CD4-positive, alpha-beta T cell treated with Interleukin-15 for 1 hour (primary cell): ENCODE measurements around the gene ARFGEF3.
A peak's percentile ranks its signal among the peaks of the same experiment; 100 is the strongest.
"Not testable (repeated sequence)": the region's sequence is repeated elsewhere in the genome, so short reads cannot be mapped to it uniquely, and the experiment has no call there.

Experiments
- DNase-seq: peaks from one replicate; pipeline ENCODE4 v3.0.0-alpha.2; 2020

Gene ARFGEF3

DNA sequence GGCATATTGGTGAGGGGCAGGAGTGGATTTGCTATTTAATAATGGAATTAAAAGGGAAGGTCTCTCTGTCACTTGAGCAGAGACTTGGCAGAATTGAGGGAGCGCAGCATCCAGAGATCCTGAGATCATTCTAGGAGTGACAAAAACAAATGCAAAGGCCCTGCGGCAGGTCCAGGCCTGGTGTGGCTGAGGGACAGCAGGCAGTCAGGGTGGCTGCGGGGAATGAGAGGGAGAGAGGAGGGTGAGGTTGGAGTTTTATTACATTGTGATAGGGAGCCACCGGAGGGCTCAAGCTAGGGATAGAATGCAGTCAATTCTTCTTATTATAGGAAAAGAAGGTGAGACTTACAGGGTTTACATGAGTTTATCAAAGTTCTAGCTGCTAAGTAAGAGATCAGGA lies 116.1 kb downstream of the ARFGEF3 start:
- DNase-seq: no peak

DNA sequence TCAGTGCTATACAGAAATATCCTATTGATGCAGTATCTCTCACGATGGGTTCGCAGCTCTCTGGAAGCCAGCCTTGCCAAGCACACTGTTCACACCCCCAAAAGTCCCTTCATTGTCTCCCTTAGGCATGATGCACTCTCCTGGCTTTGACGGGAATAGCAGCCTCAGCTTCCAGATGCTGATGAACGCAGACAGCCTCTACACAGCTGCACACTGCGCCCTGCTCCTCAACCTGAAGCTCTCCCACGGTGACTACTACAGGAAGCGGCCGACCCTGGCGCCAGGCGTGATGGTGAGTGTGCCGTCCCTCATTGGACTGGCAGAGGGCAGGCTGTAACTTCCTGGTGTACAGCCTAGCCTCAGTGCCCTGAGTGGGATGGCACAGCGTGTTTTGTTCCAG lies 116.6 kb downstream of the ARFGEF3 start:
- DNase-seq: no peak

DNA sequence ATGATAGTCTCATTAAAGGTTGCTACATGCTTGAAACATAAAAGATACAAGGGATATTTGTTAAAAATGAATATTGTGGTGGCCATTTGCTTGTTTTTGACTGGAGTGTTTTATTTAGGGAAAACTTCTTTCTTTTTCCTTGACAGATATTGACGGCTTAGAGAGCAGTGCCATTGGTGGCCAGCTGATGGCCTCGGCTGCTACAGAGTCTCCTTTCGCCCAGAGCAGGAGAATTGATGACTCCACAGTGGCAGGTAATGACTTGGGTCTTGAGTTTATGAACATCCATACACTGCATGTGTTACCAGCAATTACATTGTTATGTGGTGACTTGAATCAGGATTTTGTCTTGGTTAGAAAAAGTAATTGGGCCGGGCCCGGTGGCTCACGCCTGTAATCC lies 124.1 kb downstream of the ARFGEF3 start:
- DNase-seq: no peak

DNA sequence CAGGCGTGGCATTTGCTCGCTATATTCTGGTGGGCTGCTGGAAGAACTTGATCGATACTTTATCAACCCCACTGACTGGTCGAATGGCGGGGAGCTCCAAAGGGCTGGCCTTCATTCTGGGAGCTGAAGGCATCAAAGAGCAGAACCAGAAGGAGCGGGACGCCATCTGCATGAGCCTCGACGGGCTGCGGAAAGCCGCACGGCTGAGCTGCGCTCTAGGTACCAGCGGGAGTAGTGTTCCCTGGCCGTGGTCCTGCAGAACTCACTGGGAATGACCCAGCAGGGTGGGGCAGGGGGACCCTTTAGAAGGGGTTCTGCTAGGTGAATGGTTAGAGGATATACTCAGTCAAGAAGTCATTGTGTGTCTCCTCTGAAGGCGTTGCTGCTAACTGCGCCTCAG lies 125.0 kb downstream of the ARFGEF3 start:
- no peak for DNase-seq

DNA sequence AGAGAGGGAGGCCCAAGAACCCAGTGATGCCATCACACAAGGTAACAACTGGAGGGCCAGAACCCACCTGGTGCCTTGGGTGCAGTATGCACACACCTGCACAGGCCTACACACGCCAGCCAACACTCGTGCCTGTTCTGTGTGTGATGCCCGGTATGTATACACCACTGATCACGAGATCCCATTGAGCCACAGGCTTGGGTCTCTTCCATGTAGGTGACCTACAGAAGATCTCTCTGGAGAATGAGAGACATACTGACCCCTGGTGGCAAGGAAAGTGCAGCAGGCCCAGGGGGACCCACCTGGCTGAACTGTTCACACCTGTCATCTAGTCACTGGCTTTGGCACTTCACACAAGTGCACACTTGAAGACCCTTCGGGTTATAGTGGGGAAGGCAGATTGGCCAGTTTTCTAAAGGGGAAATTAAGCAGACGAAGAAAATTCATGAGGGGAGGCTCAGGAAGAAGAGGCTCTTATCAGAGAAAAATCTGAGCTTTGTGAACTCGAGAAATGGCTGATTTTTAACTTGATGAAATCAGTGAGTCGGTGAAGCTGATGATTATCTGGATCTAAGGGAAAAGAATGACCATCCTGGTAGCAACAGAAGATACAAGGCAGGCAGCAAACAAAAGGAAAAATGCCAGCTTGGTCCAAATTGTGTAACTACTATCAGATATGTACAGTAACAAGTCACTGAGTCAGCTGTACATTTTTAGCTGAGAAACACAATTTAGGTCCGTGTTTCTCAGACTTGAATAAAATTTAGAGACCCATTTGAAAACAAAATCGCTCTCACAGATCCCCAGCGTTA lies 125.6 kb downstream of the ARFGEF3 start:
- DNase-seq: peak; percentile 30

DNA sequence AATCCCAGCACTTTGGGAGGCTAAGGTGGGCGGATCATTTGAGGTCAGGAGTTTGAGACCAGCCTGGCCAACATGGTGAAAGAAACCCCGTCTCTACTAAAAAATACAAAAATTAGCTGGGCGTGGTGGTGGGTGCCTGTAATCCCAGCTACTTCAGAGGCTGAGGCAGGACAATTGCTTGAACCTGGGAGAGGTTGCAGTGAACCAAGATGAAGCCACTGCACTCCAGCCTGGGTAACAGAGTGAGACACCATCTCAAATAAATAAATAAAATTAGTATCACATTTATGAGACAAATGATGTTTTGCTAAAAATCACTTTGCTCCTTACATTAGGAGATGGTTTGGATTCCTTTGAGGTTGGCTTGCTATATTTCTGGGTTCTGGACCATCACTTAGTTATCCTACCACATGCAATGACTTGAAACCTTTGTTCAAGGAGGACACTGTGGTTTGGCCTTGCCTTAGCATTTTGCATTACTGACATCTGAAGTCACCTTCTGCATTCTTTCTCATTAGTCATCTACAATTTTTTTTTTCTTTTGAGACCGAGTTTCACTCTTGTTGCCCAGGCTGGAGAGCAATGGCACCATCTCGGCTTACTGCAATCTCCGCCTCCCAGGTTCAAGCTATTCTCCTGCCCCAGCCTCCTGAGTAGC lies 126.8 kb downstream of the ARFGEF3 start:
- DNase-seq: not testable (repeated sequence)

DNA sequence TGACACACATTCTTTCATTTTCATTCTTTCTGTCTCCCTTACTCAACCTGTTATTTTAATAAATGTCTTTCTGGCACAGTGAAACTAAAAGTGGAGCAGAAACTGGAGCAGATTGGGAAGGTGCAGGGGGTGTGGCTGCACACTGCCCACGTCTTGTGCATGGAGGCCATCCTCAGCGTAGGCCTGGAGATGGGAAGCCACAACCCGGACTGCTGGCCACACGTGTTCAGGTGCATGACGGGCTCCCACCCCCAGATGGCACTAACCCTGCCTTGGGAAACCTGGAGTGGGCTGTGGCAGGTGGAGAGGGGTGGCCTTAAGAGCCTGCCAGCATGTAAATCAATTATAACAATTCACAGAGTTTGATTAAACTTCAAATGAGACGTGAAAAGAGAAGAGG lies 128.0 kb downstream of the ARFGEF3 start:
- DNase-seq: no peak

DNA sequence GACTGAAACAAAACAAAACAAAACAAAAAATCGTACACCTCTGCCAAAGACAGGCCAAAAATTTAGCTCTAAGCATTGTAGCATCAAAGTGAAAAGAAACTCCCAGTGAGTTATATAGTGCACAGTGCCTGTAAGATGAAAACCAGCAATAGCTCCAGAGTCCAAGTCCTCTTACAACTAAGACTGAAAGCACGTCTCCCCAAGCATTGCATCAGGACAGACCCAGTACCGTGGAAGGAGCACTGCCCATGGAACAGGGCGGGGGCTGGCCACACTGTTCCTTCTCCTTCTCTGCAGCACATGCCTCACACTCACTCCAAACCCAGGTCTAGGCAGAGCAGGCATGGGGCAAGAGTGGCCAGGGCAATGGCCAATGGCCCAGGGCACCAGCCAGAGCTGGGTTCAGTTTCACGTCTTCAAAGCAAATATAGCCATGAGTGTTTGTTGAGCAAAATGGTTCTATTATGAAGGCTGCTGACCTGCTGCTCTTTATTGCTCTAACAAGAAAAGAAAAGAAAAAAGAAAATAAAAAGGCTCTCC lies 128.8 kb downstream of the ARFGEF3 start:
- no peak for DNase-seq

DNA sequence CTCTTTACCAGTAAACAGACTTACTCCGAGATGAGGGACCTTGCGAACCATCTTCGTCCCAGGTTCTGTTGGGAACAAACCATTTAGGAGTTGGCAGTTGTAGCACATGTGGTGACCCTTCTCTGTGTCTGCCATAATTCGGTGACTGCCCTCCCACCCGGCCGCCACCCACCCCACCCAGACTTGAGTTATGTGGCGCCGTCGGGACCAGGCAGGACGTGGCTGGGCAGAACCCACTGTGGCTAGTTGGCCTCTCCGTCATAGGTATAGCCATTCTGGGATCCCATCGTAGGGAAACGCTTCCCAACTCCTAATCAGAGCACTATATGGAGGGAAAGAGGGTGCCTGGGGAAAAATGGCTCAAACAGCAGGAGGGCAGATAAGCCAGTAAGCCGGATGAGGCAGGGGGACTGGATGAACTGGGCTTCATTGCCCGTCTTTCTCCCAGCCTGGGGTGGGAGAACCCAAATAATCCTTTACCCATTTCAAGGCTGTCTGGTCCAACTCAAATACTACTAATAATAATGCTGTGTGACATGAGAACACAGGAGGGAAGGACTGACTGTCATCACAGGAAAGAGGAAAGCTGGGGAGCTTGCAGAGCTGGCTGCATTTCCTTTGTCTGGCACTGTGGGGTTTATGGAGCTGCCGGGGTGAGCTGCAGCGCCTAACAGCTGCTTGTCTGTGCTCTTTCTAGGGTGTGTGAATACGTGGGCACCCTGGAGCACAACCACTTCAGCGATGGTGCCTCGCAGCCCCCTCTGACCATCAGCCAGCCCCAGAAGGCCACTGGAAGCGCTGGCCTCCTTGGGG lies 129.5 kb downstream of the ARFGEF3 start:
- no peak for DNase-seq

DNA sequence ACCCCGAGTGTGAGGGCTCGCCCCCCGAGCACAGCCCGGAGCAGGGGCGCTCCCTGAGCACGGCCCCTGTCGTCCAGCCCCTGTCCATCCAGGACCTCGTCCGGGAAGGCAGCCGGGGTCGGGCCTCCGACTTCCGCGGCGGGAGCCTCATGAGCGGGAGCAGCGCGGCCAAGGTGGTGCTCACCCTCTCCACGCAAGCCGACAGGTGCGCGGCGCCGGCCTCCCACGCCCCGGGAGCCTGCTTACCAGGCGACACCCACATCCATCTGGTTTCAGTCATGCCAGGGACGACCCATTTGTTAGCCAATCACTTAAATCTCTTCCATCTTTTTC lies 130.1 kb downstream of the ARFGEF3 start:
- no peak for DNase-seq

DNA sequence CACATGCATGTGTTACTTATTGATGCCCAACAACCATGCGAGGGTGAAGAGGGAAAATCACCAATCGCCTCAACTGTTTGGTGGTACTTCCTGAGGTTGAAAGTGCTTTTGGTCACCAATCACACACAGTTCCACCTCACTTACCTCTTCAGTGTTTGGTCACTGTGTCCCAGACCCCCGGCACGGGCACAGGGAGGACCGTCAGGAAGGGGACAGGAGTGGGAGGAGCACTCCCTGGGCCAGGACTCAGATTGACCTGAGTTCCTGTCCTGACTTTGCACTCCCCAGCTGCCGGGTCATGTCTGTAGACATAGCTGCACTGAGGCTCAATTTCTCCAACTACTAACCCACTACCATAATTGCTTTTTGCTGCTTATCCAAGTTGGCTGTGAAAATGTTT lies 130.7 kb downstream of the ARFGEF3 start:
- no peak for DNase-seq

DNA sequence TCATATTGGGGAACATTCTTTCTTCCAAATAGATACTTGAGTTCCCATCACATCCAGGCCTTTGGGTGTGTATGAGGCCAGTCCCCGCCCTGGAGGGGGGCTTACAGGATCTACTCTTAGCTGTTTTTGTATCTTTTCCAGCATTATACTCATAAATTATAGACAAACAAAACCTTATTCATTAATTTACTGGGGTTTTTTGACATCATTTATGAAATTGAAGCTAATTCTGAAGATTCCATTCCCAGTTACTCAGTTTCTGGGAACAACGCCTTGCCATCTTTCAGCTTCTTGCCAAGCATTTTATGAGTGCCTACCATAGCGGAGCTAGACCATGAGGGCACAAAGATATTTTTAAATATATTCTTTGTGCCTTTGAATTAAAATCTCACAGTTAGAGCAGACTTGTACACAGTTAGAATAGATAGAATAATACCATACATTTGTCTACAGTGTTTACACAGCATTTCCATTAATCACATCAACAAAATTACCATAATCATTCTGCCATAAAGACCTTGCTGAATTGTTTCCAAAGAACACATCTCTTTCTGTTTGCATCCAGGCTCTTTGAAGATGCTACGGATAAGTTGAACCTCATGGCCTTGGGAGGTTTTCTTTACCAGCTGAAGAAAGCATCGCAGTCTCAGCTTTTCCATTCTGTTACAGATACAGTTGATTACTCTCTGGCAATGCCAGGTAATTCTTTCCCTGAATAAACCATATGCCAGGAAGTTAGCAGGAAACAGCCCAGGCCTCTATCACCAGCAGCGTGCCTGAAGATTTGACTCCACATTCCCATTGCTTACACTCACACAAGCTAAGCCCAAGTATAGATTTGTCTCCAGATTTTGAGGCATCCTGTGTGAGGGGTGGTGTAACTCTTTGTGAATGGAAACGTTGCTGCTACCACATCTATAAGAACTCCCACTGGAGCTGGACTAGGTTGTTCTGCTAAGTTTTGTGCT lies 132.0 kb downstream of the ARFGEF3 start:
- no peak for DNase-seq

DNA sequence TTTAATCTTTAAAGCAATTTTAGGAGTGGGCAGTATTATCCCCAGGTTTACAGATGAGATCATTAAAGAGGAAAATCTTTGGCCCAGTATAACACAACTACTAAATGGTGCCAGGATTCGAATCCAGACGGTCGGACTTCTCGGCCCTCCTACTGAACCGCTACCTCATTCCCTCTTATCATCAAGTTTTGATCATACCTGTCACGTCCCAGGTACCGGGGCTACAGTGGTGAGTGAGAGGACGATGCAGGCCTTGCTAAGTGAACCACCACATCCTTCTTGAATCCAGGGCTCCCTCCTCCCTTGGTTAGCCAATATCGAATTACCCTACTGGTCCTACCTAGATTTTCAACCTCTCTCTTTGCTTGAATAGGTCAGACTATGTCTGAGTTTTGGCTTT lies 134.6 kb downstream of the ARFGEF3 start:
- no peak for DNase-seq

DNA sequence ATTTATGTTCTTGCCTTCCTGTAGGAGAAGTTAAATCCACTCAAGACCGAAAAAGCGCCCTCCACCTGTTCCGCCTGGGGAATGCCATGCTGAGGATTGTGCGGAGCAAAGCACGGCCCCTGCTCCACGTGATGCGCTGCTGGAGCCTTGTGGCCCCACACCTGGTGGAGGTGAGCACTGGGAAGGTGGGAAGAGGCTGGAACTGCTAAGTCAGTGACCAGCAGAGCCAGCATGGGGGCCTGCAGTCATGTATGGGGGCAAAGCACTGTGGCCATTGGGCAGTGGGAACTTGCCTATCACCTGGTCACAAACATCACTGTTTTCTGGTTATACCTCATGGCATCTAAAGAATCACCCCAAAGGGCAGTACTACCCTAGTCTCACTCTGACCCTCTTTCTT lies 135.0 kb downstream of the ARFGEF3 start:
- no peak for DNase-seq

DNA sequence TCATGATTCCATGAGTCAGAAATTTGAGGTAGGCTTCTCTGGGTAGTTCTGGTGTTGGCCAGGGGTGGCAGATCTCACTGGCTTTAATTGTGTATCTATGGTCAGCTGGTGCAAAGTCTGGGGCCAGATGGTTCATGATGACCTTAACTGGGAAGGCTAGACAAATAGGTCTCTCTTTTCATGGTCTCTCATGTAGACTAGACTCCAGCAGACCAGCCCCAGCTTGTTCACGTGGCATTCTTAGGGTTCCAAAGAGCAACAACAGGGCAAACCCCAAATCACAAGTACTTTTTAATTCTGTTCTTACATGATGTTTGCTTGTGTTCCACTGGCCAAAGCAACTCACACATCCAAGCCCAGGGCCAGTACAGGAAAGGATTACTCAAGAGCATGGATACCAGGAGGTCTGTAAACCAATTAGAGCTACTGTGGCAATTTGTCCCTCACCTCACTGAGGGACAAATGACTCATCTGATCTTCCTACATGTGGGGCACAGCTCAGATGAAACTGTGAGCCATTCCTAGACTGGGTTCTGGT lies 136.1 kb downstream of the ARFGEF3 start:
- DNase-seq: no peak

DNA sequence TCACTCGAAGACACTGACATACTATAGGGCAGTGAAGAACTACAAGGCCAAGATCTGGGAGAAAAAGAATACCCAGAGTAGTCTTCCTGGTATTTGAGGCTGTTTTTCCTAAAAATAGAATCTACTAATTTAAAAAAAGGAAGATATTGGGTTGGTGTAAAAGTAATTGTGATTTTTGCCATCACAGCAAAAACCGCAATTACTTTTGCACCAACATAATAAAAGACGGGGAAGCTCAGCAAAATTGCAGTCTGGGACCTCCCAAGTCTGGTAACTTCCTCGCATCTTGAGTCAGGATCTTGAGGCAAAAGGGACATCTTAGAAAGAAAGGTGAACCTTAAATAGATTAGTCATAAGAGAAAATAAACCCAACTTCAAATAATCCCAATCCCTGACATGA lies 138.7 kb downstream of the ARFGEF3 start:
- no peak for DNase-seq

DNA sequence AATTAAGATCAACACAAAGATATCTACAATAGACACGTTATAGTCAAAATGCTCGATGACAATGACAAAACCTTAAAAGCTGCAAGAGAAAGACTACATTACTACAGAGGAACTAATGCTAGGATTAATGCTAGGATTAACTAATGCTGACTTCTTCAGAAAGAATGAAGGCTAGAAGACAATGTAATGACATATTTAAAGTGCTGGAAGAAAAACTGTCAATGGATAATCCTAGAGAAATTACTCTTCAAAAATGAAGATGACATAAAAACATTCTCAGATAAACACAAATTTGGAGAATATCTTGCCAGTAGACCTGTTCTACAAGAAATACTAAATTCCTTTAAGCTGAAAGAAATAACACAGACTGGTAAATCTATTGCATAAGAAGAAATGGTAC lies 140.8 kb downstream of the ARFGEF3 start:
- DNase-seq: no peak

DNA sequence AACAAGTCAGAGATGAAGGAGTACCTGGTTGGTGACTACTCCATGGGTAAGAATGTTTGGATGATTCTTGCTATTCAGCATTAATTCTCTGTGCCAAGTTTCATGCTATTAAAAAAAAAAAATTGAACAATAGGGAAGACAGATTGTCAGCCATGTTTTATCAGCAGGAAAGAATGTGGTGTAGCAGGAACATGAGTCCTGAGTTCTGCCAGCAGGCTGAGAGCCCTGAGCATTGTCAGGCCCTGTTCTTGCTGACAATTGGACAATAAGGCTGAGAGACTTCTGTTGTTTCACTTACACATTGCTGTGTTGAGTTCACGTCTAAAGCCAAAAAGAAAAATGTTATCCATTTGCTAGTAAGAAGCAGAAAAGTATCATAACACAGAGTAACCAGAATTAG lies 145.6 kb downstream of the ARFGEF3 start:
- no peak for DNase-seq

DNA sequence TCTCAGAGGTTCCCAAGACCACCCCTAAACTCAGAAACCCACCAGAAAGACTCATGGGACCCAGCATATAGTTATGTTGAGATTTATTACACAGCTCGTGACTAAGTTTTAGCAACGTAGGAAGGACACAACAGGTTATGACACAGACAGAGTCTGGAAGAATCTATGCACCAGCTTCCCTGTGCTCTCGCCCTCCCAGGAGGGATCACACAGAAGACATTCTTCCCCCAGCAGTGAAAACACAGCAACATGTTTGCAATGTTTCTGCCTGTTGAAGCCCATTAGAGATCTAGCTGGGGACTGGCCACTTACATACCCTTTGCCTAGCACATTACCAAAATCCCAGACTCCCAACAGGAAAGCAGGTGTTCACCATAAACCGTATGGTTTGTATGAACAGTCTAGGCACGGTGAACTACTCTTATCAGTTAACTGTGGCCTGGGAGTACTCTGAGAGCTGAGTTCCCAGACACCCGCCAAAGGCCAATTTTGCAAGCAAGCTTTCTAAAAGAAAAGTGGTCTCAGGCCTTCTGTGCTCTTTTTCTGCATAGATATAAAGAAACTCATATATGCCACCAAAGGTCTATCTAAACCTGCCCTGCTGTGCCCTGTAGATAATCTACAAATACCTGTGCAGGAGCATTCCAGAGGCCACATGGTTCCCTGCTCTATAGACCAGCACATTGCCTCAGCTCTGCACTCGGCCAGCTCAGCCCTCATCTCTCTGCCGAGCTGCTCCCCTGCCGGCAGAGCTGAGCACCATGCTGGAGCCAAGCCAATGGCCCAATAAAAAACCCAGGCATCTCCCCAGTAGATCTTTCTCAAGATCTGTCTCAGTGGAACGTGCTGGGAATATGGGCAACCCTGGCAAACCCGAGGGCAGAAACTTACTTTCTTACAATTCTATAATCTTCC lies 146.3 kb downstream of the ARFGEF3 start:
- DNase-seq: no peak

DNA sequence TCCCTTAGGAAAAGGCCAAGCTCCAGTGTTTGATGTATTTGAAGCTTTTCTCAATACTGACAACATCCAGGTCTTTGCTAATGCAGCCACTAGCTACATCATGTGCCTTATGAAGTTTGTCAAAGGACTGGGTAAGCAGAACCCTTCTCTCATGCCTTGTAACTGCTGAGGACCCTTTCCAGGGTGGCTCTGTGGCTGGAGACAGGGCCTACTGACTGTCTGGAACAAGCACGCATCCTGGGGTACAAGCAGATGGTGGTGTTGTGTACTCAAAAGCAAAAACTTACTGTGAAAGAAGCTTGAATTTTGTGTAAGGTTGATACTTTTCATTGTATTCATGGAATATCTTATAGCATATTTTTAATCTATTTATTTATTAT lies 147.0 kb downstream of the ARFGEF3 start:
- no peak for DNase-seq

DNA sequence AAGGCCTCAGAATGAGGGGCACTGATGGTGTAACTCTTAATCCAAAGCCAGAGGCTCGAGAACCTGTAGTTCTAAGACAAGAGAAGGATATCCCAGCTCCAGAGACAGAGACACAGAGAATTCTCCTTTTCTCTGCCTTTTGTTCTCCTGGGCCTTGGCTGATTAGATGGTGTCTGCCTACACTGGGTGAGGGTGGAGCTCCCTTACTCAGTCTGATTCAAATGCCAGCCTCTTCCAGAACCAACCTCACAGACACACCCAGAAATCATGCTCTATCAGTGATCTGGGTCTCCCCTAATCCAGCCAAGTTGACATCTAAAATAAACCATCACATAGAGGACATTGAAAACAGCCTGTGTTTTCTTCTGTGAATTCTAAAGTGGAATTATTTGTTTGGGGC lies 148.0 kb downstream of the ARFGEF3 start:
- no peak for DNase-seq
